ENCODE data around the gene NIPAL1.

NIPAL1 gene

GRCh38 chr4:48067536-48067935 is 51.0 kb downstream of the NIPAL1 start:
- Histone ChIP-seq H3K27me3 (replicated peaks; ENCODE audit: control insufficient read depth, insufficient read depth, low read length) (no peaks in the 10 kb centered on the region), H3K36me3 (ENCODE audit: control insufficient read depth, insufficient read depth, low read length) (no peaks in the 10 kb centered on the region), H3K4me3 (replicated peaks; ENCODE audit: low read depth, low read length) (no peak overlapping the region)
- TF ChIP-seq CTCF (IDR thresholded peaks at IDR 0.05; ENCODE audit: insufficient read depth, low read length, poor library complexity, severe bottlenecking), result no peak
- DNase-seq (ENCODE audit: extremely low read depth, insufficient read length), result no peak

GRCh38 chr4:48068182-48068581 is 51.6 kb downstream of the NIPAL1 start:
- TF ChIP-seq CTCF (IDR thresholded peaks at IDR 0.05; ENCODE audit: insufficient read depth, low read length, poor library complexity, severe bottlenecking), result no peak
- Histone ChIP-seq H3K36me3 (ENCODE audit: control insufficient read depth, insufficient read depth, low read length) (no peaks in the 10 kb centered on the region), H3K27me3 (replicated peaks; ENCODE audit: control insufficient read depth, insufficient read depth, low read length) (no peaks in the 10 kb centered on the region), H3K4me3 (replicated peaks; ENCODE audit: low read depth, low read length) (no peak overlapping the region)
- no peak for DNase-seq (ENCODE audit: extremely low read depth, insufficient read length)

GRCh38 chr4:48069026-48069425 is 52.5 kb downstream of the NIPAL1 start:
- no peak overlapping the region for H3K4me3 ChIP-seq (replicated peaks; ENCODE audit: low read depth, low read length)
- no peaks in the 10 kb centered on the region for H3K36me3 ChIP-seq (ENCODE audit: control insufficient read depth, insufficient read depth, low read length)
- H3K27me3 ChIP-seq (replicated peaks; ENCODE audit: control insufficient read depth, insufficient read depth, low read length), result no peaks in the 10 kb centered on the region
- no peak for TF ChIP-seq CTCF (IDR thresholded peaks at IDR 0.05; ENCODE audit: insufficient read depth, low read length, poor library complexity, severe bottlenecking)
- DNase-seq (ENCODE audit: extremely low read depth, insufficient read length), result no peak

GRCh38 chr4:48071191-48071590 is 54.6 kb downstream of the NIPAL1 start:
- Histone ChIP-seq H3K36me3 (ENCODE audit: control insufficient read depth, insufficient read depth, low read length) (no peaks in the 10 kb centered on the region), H3K4me3 (replicated peaks; ENCODE audit: low read depth, low read length) (no peak overlapping the region), H3K27me3 (replicated peaks; ENCODE audit: control insufficient read depth, insufficient read depth, low read length) (no peaks in the 10 kb centered on the region)
- DNase-seq (ENCODE audit: extremely low read depth, insufficient read length), result no peak
- TF ChIP-seq CTCF (IDR thresholded peaks at IDR 0.05; ENCODE audit: insufficient read depth, low read length, poor library complexity, severe bottlenecking), result no peak

GRCh38 chr4:48073567-48074103 is 57.1 kb downstream of the NIPAL1 start:
- no peak for TF ChIP-seq CTCF (IDR thresholded peaks at IDR 0.05; ENCODE audit: insufficient read depth, low read length, poor library complexity, severe bottlenecking)
- Histone ChIP-seq H3K27me3 (replicated peaks; ENCODE audit: control insufficient read depth, insufficient read depth, low read length) (no peaks in the 10 kb centered on the region), H3K36me3 (ENCODE audit: control insufficient read depth, insufficient read depth, low read length) (no peaks in the 10 kb centered on the region), H3K4me3 (replicated peaks; ENCODE audit: low read depth, low read length) (no peak overlapping the region)
- DNase-seq (ENCODE audit: extremely low read depth, insufficient read length), result no peak

- Histone ChIP-seq H3K4me3 (replicated peaks; ENCODE audit: low read depth, low read length) (no peak overlapping the region), H3K27me3 (replicated peaks; ENCODE audit: control insufficient read depth, insufficient read depth, low read length) (no peaks in the 10 kb centered on the region), H3K36me3 (ENCODE audit: control insufficient read depth, insufficient read depth, low read length) (no peaks in the 10 kb centered on the region)
- no peak for DNase-seq (ENCODE audit: extremely low read depth, insufficient read length)
- TF ChIP-seq CTCF (IDR thresholded peaks at IDR 0.05; ENCODE audit: insufficient read depth, low read length, poor library complexity, severe bottlenecking), result no peak
Measured at GRCh38 chr4:48074657-48075056, 58.1 kb downstream of the NIPAL1 start.

Measured in GM06990 (cell line).